Activated CD4-positive, alpha-beta T cell treated with anti-CD3 and anti-CD28 coated beads, Interleukin-2, amount 50 U/mL, for 1 hour (primary cell): ENCODE data around the gene TTLL6.
A peak's percentile ranks its signal among the peaks of the same experiment; 100 is the strongest.
"Not testable (repeated sequence)": the region's sequence is repeated elsewhere in the genome, so short reads cannot be mapped to it uniquely, and the experiment has no call there.

Source experiments
- DNase-seq: peaks from one replicate; pipeline ENCODE4 v3.0.0-alpha.2; 2020

The TTLL6 gene

GRCh38 chr17:48814504-48814903 is 2.5 kb downstream of the TTLL6 start:
- DNase-seq, result peak; percentile 56

- no peak for DNase-seq
These were observed 5.0 kb downstream of the TTLL6 start for GRCh38 chr17:48812001-48812400.

- no peak for DNase-seq
These were observed 7.8 kb downstream of the TTLL6 start for GRCh38 chr17:48809182-48809581.

GRCh38 chr17:48804936-48805411 is 12.1 kb downstream of the TTLL6 start:
- peak; percentile 68 for DNase-seq

- DNase-seq, result no peak
These were observed 16.3 kb downstream of the TTLL6 start for GRCh38 chr17:48800626-48801217.

- no peak for DNase-seq
These were observed 17.8 kb downstream of the TTLL6 start for GRCh38 chr17:48799069-48799723.

GRCh38 chr17:48796163-48796522 is 20.9 kb downstream of the TTLL6 start:
- not testable (repeated sequence) for DNase-seq

GRCh38 chr17:48795444-48796162 is 21.4 kb downstream of the TTLL6 start:
- DNase-seq, result no peak

GRCh38 chr17:48792033-48792798 is 24.8 kb downstream of the TTLL6 start:
- no peak for DNase-seq

- peak; percentile 4 for DNase-seq
These were observed 25.6 kb downstream of the TTLL6 start for GRCh38 chr17:48791128-48792032.

GRCh38 chr17:48790607-48791127 is 26.4 kb downstream of the TTLL6 start:
- DNase-seq, result no peak

- no peak for DNase-seq
These were observed 29.2 kb downstream of the TTLL6 start for GRCh38 chr17:48787828-48788227.

GRCh38 chr17:48779421-48779820 is 37.6 kb downstream of the TTLL6 start:
- no peak for DNase-seq

- DNase-seq, result no peak
These were observed 40.4 kb downstream of the TTLL6 start for GRCh38 chr17:48776602-48777001.

- no peak for DNase-seq
These were observed 43.8 kb downstream of the TTLL6 start for GRCh38 chr17:48773245-48773644.

- DNase-seq, result no peak
These were observed 46.1 kb downstream of the TTLL6 start for GRCh38 chr17:48770954-48771353.

- DNase-seq, result no peak
These were observed 47.9 kb downstream of the TTLL6 start for GRCh38 chr17:48769009-48769675.

- no peak for DNase-seq
These were observed 49.7 kb downstream of the TTLL6 start for GRCh38 chr17:48767263-48767774.

- no peak for DNase-seq
These were observed 55.9 kb downstream of the TTLL6 start for GRCh38 chr17:48761114-48761513.

GRCh38 chr17:48760411-48760810 is 56.6 kb downstream of the TTLL6 start:
- DNase-seq, result no peak

GRCh38 chr17:48759288-48759687 is 57.7 kb downstream of the TTLL6 start:
- DNase-seq, result no peak
